PFSK-1 (cell line): ENCODE data around the gene TSKS.

ENCODE experiments used
- FOXP2 ChIP-seq: optimal IDR thresholded peaks from 2 replicates; pipeline ENCODE3; 2011; ENCODE audit warnings: borderline replicate concordance, control low read depth, inconsistent platforms; ENCODE audit not compliant: insufficient read depth; ENCODE audit errors: extremely low read length, extremely low read depth
- POLR2AphosphoS5 ChIP-seq: IDR thresholded peaks from 2 replicates; pipeline ENCODE4 v1.6.1; 2012; ENCODE audit warnings: low read depth, mild to moderate bottlenecking, control low read depth, low read length, moderate library complexity
- REST ChIP-seq, 2 experiments: IDR thresholded peaks; 2 replicates each; pipeline versions ENCODE4 v1.6.1 to v1.8.0; 2011 to 2012; ENCODE audit warnings: low read depth in 2 of 2, low read length in 2 of 2, control low read depth in 1 of 2, inconsistent platforms in 1 of 2, mild to moderate bottlenecking in 1 of 2, moderate library complexity in 1 of 2; ENCODE audit not compliant: insufficient read depth in 1 of 2
- SIN3A ChIP-seq: IDR thresholded peaks from 2 replicates; pipeline ENCODE4 v1.6.1; 2012; ENCODE audit warnings: mild to moderate bottlenecking, low read length, moderate library complexity, borderline replicate concordance; ENCODE audit not compliant: insufficient read depth
- TAF1 ChIP-seq: IDR thresholded peaks from 2 replicates; pipeline ENCODE4 v1.6.1; 2012; ENCODE audit warnings: low read length, control low read depth, borderline replicate concordance; ENCODE audit not compliant: insufficient read depth

GRCh38 chr19:49767381-49767780 is 4.3 kb upstream of the TSKS start:
- TF ChIP-seq REST (IDR thresholded peaks at IDR 0.05; ENCODE audit: insufficient read depth in 1 of 2, low read depth in 2 of 2, low read length in 2 of 2) = no peak
- no peak for TF ChIP-seq POLR2AphosphoS5
- no peak for TF ChIP-seq SIN3A
- TF ChIP-seq TAF1 = no peak
- TF ChIP-seq FOXP2 = no peak
